AG04449 (cell line): ENCODE data around the gene CDCA8.

Experiments used
- CTCF ChIA-PET: fragments of 350-600 bp; formaldehyde crosslinking; extraction: SDS; loops from one replicate; lab custom pipeline; 2021; ENCODE audit warnings: antibody characterized with exemption; lab: Yijun Ruan, JAX
- POLR2A ChIA-PET: fragments of 400-600, 350-600 bp; formaldehyde crosslinking; extraction: SDS; loops from one replicate; lab custom pipeline; 2020; ENCODE audit warnings: antibody characterized with exemption, inconsistent platforms; lab: Yijun Ruan, JAX
- DNase-seq: peaks from one replicate; pipeline ENCODE4 v3.0.0-alpha.2; 2010; ENCODE audit warnings: low read depth, low spot score
- H3K4me3 ChIP-seq: 2 replicates; pipeline ENCODE4 v1.5.1; 2011; ENCODE audit warnings: low read depth, mild to moderate bottlenecking, control low read depth, low read length
- TF ChIP-seq, protein P1 (sequence below): IDR thresholded peaks from one replicate; pipeline ENCODE4 v1.5.1; 2011; ENCODE audit warnings: mild to moderate bottlenecking, moderate library complexity, low read length, control low read depth, inconsistent platforms; ENCODE audit not compliant: insufficient read depth; ENCODE audit errors: missing control alignments

CDCA8 gene

DNA sequence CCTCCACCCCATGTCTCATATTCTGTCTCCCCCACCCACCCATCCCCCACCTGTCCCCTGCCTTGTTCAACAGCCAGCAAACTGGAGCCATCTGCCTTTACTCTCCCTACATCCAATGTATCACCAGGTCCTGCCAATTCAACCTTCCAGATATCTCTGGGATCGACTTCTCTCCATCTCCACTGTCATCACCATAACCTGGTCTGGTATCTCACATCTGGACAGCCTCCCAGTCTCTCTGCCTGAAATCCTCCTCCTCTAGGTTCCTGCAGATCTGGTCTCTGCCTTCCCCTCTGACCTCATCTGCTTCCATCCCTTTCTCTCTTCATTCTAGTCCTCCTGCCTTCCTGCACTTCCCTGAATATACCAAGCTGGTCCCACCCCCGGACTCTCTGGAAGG is 22.2 kb upstream of the CDCA8 start:
- TF ChIP-seq, protein P1, sequence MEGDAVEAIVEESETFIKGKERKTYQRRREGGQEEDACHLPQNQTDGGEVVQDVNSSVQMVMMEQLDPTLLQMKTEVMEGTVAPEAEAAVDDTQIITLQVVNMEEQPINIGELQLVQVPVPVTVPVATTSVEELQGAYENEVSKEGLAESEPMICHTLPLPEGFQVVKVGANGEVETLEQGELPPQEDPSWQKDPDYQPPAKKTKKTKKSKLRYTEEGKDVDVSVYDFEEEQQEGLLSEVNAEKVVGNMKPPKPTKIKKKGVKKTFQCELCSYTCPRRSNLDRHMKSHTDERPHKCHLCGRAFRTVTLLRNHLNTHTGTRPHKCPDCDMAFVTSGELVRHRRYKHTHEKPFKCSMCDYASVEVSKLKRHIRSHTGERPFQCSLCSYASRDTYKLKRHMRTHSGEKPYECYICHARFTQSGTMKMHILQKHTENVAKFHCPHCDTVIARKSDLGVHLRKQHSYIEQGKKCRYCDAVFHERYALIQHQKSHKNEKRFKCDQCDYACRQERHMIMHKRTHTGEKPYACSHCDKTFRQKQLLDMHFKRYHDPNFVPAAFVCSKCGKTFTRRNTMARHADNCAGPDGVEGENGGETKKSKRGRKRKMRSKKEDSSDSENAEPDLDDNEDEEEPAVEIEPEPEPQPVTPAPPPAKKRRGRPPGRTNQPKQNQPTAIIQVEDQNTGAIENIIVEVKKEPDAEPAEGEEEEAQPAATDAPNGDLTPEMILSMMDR, result no peak

DNA sequence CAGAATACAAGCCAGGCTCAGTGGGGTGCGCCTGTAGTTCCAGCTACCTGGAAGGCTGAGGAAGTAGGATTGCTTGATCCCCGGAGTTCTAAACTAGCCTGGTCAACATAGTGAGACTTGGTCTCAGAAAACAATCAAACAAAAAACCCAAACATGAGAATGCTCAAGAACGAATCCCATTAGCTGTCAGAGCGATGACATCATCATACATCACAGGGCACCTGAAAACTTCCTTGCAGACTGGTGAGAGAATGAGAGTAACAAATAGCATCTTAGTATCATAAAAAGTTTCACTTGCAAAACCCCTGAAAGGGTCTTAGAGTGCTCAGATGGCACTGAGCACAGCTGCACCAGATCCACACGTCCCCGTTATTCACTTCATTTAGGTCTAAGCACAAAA is 21.1 kb upstream of the CDCA8 start:
- DNase-seq, result no peak
- H3K4me3 ChIP-seq, result no peak overlapping the region
- TF ChIP-seq, protein P1, result no peak
- ChIA-PET POLR2A (no interaction called here), CTCF (interaction anchor here (3.5 to 18.6 kb wide), 2 partner anchors 11 to 69 kb away, joined by 21 to 382 read pairs; partner anchors contain the start of gene GNL2)

More for the DNA sequence above, 22.2 kb upstream of the CDCA8 start:
- H3K4me3 ChIP-seq, result no peak overlapping the region
- POLR2A ChIA-PET, result no interaction called here
- DNase-seq, result no peak
- CTCF ChIA-PET, result interaction anchor here (18.6 kb wide), 1 partner anchor 68 kb away, joined by 382 read pairs; the partner anchor contains the start of gene GNL2

DNA sequence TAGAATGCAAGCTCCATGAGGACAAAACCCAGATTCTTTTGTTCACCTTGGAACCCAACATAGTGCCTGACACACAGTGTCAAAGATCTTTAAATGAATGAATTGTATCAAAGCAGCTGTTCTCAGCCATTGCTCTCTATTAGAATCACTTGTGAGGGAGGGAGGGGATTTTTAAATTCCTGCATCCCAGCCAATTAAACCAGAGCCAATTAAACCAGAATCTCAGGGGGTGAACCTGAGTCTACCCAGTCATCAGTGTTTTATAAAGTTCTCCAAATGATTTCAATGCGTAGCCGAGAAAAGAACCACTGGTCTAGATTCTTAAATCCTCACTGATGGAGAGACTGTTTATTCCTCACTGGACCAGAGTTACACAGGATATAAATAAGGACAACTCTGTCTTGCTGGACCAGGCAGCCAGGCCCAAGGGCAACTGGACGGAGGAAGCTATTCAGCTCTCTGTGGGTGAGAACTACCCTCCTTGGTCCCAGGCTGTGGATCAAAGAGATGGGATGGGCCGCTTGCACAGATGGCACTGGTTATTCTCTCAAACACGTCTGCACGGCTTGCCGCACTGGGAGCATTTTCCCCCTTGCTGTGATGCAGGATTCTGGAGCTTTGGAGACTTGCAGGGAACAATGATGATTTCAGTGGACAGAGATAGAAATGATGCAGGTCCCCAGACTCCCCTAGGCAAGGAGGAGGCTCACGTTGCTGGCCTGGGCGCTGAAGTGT is 20.0 kb upstream of the CDCA8 start:
- ChIA-PET CTCF (interaction anchor here (3.5 to 18.6 kb wide), 2 partner anchors 10 to 70 kb away, joined by 21 to 382 read pairs; partner anchors contain the start of gene GNL2), POLR2A (no interaction called here)
- TF ChIP-seq, protein P1, result no peak
- no peak overlapping the region for H3K4me3 ChIP-seq
- no peak for DNase-seq

DNA sequence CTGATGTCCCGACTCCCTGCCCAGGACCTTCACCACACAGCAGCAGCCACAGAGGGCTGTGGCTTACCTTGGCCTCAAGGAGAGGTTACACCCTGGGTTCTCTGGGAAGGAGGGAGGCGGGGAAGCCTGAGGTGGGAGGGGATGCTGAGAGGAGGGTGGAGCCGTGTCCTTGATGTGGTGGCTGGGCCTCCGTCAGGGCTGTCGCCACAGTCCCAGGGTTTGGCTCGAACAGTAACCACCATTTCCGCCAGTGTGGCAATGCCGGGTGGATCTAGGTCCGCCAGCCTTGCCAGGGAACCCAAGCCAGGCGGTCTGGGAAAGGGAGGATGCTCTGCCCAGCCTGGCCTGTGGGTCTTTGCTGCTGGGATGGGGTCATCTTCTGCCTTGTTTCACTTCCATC is 18.4 kb upstream of the CDCA8 start:
- ChIA-PET POLR2A (no interaction called here), CTCF (interaction anchor here (0.7 to 18.6 kb wide), 4 partner anchors 8 to 159 kb away, joined by 4 to 382 read pairs (median 12); partner anchors contain the start of gene GNL2)

DNA sequence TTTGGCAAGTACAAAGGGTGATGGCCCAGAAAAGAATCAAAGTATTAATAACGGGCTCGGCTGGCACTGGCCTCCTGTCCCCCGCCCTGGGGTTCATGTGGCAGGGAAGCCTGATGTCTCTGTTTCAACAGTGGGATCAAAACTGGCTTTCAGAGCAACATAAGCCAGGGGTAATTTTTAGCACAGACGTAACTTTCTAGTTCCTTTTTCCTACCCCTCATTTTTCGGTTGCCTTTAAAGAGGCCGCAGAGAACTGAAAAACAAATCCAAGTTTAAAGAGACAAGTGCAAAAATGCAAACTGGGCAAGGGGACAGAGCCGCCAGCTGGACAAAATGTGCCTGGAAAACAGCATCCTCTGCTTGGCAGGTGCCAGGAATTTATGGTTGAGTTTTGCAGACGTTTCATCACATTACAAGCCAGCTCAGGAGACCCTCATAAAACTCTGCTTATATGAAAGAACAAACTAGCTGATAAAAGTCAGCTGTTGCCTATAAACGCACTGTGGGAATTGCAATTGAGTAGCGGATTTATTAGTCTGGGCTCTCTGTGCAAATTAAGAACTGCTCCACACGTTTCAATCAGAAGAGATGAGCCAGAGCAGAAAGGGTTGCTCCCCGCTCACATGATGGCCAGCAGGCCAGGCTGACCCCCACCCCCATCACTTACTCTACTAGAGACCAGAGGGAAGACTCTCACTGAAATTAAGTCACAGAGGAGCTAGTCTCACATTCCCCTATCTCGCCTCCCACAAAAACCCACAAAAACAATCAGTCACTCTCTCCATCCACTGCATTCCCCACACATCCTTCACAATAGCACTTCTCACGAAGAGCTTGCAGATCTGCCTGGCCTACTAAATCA is 15.8 kb upstream of the CDCA8 start:
- CTCF ChIA-PET, result interaction anchor here (0.8 to 18.6 kb wide), 5 partner anchors 14 to 222 kb away, joined by 3 to 382 read pairs (median 3); partner anchors contain the start of genes CDCA8 and GNL2
- DNase-seq, result no peak
- H3K4me3 ChIP-seq, result no peak overlapping the region
- POLR2A ChIA-PET, result interaction anchor here (0.5 to 0.7 kb wide), 2 partner anchors 14 to 106 kb away, joined by 3 to 4 read pairs; a partner anchor contains a TSS
- TF ChIP-seq, protein P1, result no peak

More for the DNA sequence above, 18.4 kb upstream of the CDCA8 start:
- TF ChIP-seq, protein P1, result no peak
- no peak overlapping the region for H3K4me3 ChIP-seq
- DNase-seq, result no peak

DNA sequence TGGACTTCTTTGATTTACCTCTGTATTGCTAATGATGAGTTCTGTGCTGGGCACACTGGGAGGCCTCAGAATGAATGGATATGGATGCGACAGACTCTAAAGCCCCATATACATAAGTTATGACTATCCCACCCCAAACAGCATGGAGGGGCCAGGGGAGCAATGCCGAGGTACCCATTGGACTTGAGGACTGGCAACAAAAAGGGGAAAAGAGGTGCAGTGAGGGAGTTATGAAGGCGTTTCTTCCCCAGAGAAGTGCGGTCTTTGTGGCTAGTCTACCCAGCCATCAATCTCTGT is 15.2 kb upstream of the CDCA8 start:
- POLR2A ChIA-PET, result interaction anchor here (0.5 to 0.7 kb wide), 2 partner anchors 13 to 107 kb away, joined by 3 to 4 read pairs; a partner anchor contains a TSS
- CTCF ChIA-PET, result interaction anchor here (0.8 to 18.6 kb wide), 2 partner anchors 14 to 75 kb away, joined by 3 to 382 read pairs; partner anchors contain the start of gene GNL2

More for the DNA sequence above, 15.2 kb upstream of the CDCA8 start:
- no peak overlapping the region for H3K4me3 ChIP-seq
- TF ChIP-seq, protein P1, result no peak
- DNase-seq, result no peak
